Mucosa of descending colon (tissue), 3 donors: ENCODE data around the gene CDC42BPA. TPM values are rescaled to one million over a fixed set of nuclear protein-coding genes. Genes with fewer than 3 reads are reported as not detected.
"Not testable (repeated sequence)": the region's sequence is repeated elsewhere in the genome, so short reads cannot be mapped to it uniquely, and the experiment has no call there.

Experiments
- ATAC-seq: fragments of 200-7000 bp; cut with Tn5 transposase; one replicate; pipeline ENCODE4 v1.9.1; 2020; ENCODE audit warnings: mild to moderate bottlenecking, moderate library complexity
- DNase-seq, 3 donors: peaks; one replicate each; pipeline ENCODE4 v3.0.0-alpha.2; 2020
- H3K36me3 ChIP-seq: fragments of 200-600 bp; one replicate; pipeline ENCODE4 v1.8.0; 2021; ENCODE audit warnings: low read depth, mild to moderate bottlenecking
- H3K4me1 ChIP-seq: fragments of 200-600 bp; one replicate; pipeline ENCODE4 v1.8.0; 2021; ENCODE audit warnings: low read depth, mild to moderate bottlenecking
- H3K4me3 ChIP-seq: fragments of 200-600 bp; one replicate; pipeline ENCODE4 v1.8.0; 2021; ENCODE audit warnings: mild to moderate bottlenecking
- H3K9me3 ChIP-seq: fragments of 200-600 bp; one replicate; pipeline ENCODE4 v1.8.0; 2021; ENCODE audit warnings: mild to moderate bottlenecking
- CTCF ChIP-seq: fragments of 200-600 bp; IDR thresholded peaks from one replicate; pipeline ENCODE4 v1.8.0; 2022; ENCODE audit warnings: antibody characterized with exemption, mild to moderate bottlenecking
- intact Hi-C, 2 donors: fragments of 100-400 bp; cut with DNase I in 1 of 2; cut with micrococcal nuclease in 1 of 2; formaldehyde crosslinking; loops; one replicate each; pipeline versions ENCODE4 v1.11.0 to v1.11.1; 2022; cut with DNase I, micrococcal nuclease
- total RNA-seq, 3 donors: library from RNA; stranded (reverse); fragmentation: NEBNext Ultra II Directional in 2 of 3; extraction: Animal tissue kit (Norgen Biotek cat#: 25700) in 2 of 3; gene quantifications; one replicate each; pipeline versions ENCODE4 v1.2.1 to v1.2.4, GENCODE V29; 2021 to 2023
- donor health status: DM: no; HTN: no; CAD: no; lungs with moderate emphysema.
- donor health status: DM: no; HTN: no; CAD: no.
- donor health status: DM: no; HTN: yes; CAD: no.

Gene CDC42BPA
- total RNA-seq, 3 donors from 2014 or later: 32.6 to 70.7 (median 50.2) TPM

GRCh38 chr1:227295609-227296008 is 22.7 kb downstream of the CDC42BPA start:
- Histone ChIP-seq H3K4me3 (no peak overlapping the region), H3K9me3 (no peaks in the 10 kb centered on the region), H3K4me1 (no peaks in the 10 kb centered on the region), H3K36me3 (no peaks in the 10 kb centered on the region)
- DNase-seq: no peak
- ATAC-seq: no peak
- no peak for TF ChIP-seq CTCF
- intact Hi-C loops: no loop called here

GRCh38 chr1:227285745-227286144 is 32.5 kb downstream of the CDC42BPA start:
- no peak for DNase-seq
- no peak for TF ChIP-seq CTCF
- peaks cover 10% of the 10 kb centered on the region for H3K9me3 ChIP-seq
- intact Hi-C loops: no loop called here
- no peaks in the 10 kb centered on the region for H3K36me3 ChIP-seq
- no peaks in the 10 kb centered on the region for H3K4me1 ChIP-seq
- ATAC-seq: no peak
- H3K4me3 ChIP-seq: no peak overlapping the region

GRCh38 chr1:227281371-227281770 is 36.9 kb downstream of the CDC42BPA start:
- no peaks in the 10 kb centered on the region for H3K4me1 ChIP-seq
- no peak overlapping the region for H3K4me3 ChIP-seq
- no peak for DNase-seq
- TF ChIP-seq CTCF: no peak
- H3K9me3 ChIP-seq: peaks cover 8% of the 10 kb centered on the region
- no peak for ATAC-seq
- H3K36me3 ChIP-seq: no peaks in the 10 kb centered on the region
- intact Hi-C loops: no loop called here

GRCh38 chr1:227280836-227281235 is 37.5 kb downstream of the CDC42BPA start:
- intact Hi-C loops: no loop called here
- ATAC-seq: no peak
- no peak for DNase-seq

GRCh38 chr1:227276156-227276693 is 42.1 kb downstream of the CDC42BPA start:
- DNase-seq, H3K4me1 ChIP-seq, ATAC-seq, intact Hi-C loops, H3K36me3 ChIP-seq, H3K4me3 ChIP-seq, H3K9me3 ChIP-seq: not testable (repeated sequence)

More at GRCh38 chr1:227280836-227281235, 37.5 kb downstream of the CDC42BPA start:
- no peak for TF ChIP-seq CTCF
- Histone ChIP-seq H3K4me1 (no peaks in the 10 kb centered on the region), H3K36me3 (no peaks in the 10 kb centered on the region), H3K9me3 (peaks cover 5% of the 10 kb centered on the region), H3K4me3 (no peak overlapping the region)

GRCh38 chr1:227273557-227273956 is 44.7 kb downstream of the CDC42BPA start:
- intact Hi-C loops: no loop called here
- ATAC-seq (peak; percentile 43), DNase-seq (peak in 1 of 3 donors; percentile 67)
- TF ChIP-seq CTCF: no peak
- Histone ChIP-seq H3K36me3 (no peaks in the 10 kb centered on the region), H3K4me3 (no peak overlapping the region), H3K9me3 (peaks cover 2% of the 10 kb centered on the region), H3K4me1 (no peaks in the 10 kb centered on the region)
